Neuronal stem cell (in vitro differentiated cells): ENCODE measurements around the gene FBLN7.
"Not testable (repeated sequence)": the region's sequence is repeated elsewhere in the genome, so short reads cannot be mapped to it uniquely, and the experiment has no call there.

ENCODE experiments used
- DNase-seq: peaks from one replicate; pipeline ENCODE4 v3.0.0-alpha.2; 2013; ENCODE audit warnings: low spot score
- H2AFZ ChIP-seq: one replicate; pipeline ENCODE4 v1.6.1; 2013; ENCODE audit warnings: mild to moderate bottlenecking, low read length, inconsistent platforms
- H2AK5ac ChIP-seq: 2 replicates; pipeline ENCODE4 v1.6.1; 2013; ENCODE audit warnings: low read depth, mild to moderate bottlenecking, inconsistent platforms, low read length, moderate library complexity, mixed read lengths
- H2BK120ac ChIP-seq: 2 replicates; pipeline ENCODE4 v1.6.1; 2013; ENCODE audit warnings: low read depth, mild to moderate bottlenecking, inconsistent platforms, low read length, moderate library complexity, mixed read lengths
- H2BK12ac ChIP-seq: one replicate; pipeline ENCODE4 v1.6.1; 2013; ENCODE audit warnings: low read length, inconsistent platforms
- H2BK15ac ChIP-seq: 2 replicates; pipeline ENCODE4 v1.6.1; 2013; ENCODE audit warnings: mild to moderate bottlenecking, low read length, inconsistent platforms, mixed read lengths
- H2BK5ac ChIP-seq: one replicate; pipeline ENCODE4 v1.6.1; 2013; ENCODE audit warnings: inconsistent platforms, mild to moderate bottlenecking, low read length, moderate library complexity
- H3K14ac ChIP-seq: one replicate; pipeline ENCODE4 v1.6.1; 2013; ENCODE audit warnings: low read length, inconsistent platforms
- H3K18ac ChIP-seq: 2 replicates; pipeline ENCODE4 v1.6.1; 2013; ENCODE audit warnings: low read length, inconsistent platforms
- H3K23ac ChIP-seq: 2 replicates; pipeline ENCODE4 v1.6.1; 2013; ENCODE audit warnings: low read depth, mild to moderate bottlenecking, mixed read lengths, low read length, inconsistent platforms; ENCODE audit not compliant: poor library complexity
- H3K27ac ChIP-seq: replicated peaks from 3 replicates; pipeline ENCODE4 v1.5.1; 2013; ENCODE audit warnings: low read length, inconsistent platforms
- H3K27me3 ChIP-seq, 3 experiments: 2 replicates each; pipeline ENCODE4 v1.6.1; 2013; ENCODE audit warnings: low read length in 3 of 3, mild to moderate bottlenecking in 2 of 3, inconsistent platforms in 1 of 3, low read depth in 1 of 3, mixed read lengths in 1 of 3, moderate library complexity in 1 of 3; ENCODE audit not compliant: control insufficient read depth in 3 of 3, insufficient read depth in 3 of 3
- H3K36me3 ChIP-seq, 2 donors: replicated peaks in 1 of 2; 2 replicates each; pipeline ENCODE4 v1.6.1; 2013; ENCODE audit warnings: low read length in 2 of 2; ENCODE audit not compliant: control insufficient read depth in 2 of 2, insufficient read depth in 2 of 2
- H3K4ac ChIP-seq: 2 replicates; pipeline ENCODE4 v1.6.1; 2013; ENCODE audit warnings: inconsistent platforms, mild to moderate bottlenecking, low read length, moderate library complexity
- H3K4me1 ChIP-seq, 2 donors: 1 replicate in 1 of 2; 2 replicates in 1 of 2; pipeline ENCODE4 v1.6.1; 2013; ENCODE audit warnings: low read length in 2 of 2, low read depth in 1 of 2; ENCODE audit not compliant: control insufficient read depth in 2 of 2, insufficient read depth in 1 of 2
- H3K4me2 ChIP-seq: one replicate; pipeline ENCODE4 v1.6.1; 2013; ENCODE audit warnings: mild to moderate bottlenecking, low read length, inconsistent platforms; ENCODE audit not compliant: insufficient read depth, poor library complexity, severe bottlenecking
- H3K4me3 ChIP-seq, 2 donors: 2 replicates each; pipeline ENCODE4 v1.5.1; 2013; ENCODE audit warnings: low read length in 2 of 2, mild to moderate bottlenecking in 2 of 2, inconsistent platforms in 1 of 2, moderate library complexity in 1 of 2
- H3K79me1 ChIP-seq: one replicate; pipeline ENCODE4 v1.6.1; 2013; ENCODE audit warnings: low read depth, mild to moderate bottlenecking, inconsistent platforms, low read length, moderate library complexity
- H3K9ac ChIP-seq: one replicate; pipeline ENCODE4 v1.6.1; 2013; ENCODE audit warnings: mild to moderate bottlenecking, low read depth, low read length, inconsistent platforms; ENCODE audit not compliant: poor library complexity
- H3K9me3 ChIP-seq, 2 donors: replicated peaks in 1 of 2; 2 replicates each; pipeline versions ENCODE3 to v1.6.1; 2013; ENCODE audit warnings: low read length in 2 of 2, mild to moderate bottlenecking in 2 of 2, inconsistent platforms in 1 of 2, low read depth in 1 of 2, mixed read lengths in 1 of 2, moderate library complexity in 1 of 2; ENCODE audit not compliant: control insufficient read depth in 2 of 2, insufficient read depth in 1 of 2
- H4K8ac ChIP-seq: one replicate; pipeline ENCODE4 v1.6.1; 2013; ENCODE audit warnings: low read depth, mild to moderate bottlenecking, inconsistent platforms, low read length, moderate library complexity
- H4K91ac ChIP-seq: one replicate; pipeline ENCODE4 v1.6.1; 2013; ENCODE audit warnings: low read length, low read depth, mild to moderate bottlenecking, inconsistent platforms; ENCODE audit not compliant: poor library complexity
- WGBS, 2 donors: extraction: QIAGEN DNeasy Blood & Tissue Kit; methylation state at CpG; one replicate each; pipeline ENCODE4 v1.1.7; 2013; ENCODE audit warnings: missing lambda C conversion rate in 2 of 2, mixed read lengths in 1 of 2; ENCODE audit not compliant: insufficient read length in 2 of 2, insufficient replicate concordance in 1 of 2; ENCODE audit errors: extremely low coverage in 2 of 2; 5-methylcytosine and 5-hydroxymethylcytosine counted together

FBLN7 gene

DNA sequence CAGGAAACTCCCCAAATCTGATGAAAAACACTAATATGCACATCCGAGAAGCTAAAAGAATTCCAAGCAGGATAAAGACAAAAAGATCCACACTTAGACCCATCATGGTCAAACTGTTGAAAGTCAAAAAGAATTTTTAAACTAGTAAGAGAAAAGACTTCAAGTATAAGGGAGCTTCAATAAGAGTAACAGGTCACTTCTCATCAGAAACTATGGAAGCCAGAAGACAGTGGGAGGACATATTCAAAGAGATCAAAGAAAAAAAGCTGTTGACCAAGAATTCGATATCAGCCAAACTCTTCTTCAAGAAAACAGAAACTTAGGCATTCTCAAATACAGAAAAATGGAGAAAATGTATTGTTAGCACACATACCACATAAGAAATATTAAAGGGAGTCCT, 66.2 kb downstream of the FBLN7 start:
- DNase-seq = no peak
- H3K9me3 ChIP-seq = peaks cover 2 to 6% of the 10 kb centered on the region in 2 donors
- no peak overlapping the region for H3K4ac ChIP-seq
- no peak overlapping the region for H3K9ac ChIP-seq
- H3K18ac ChIP-seq = no peak overlapping the region
- H3K4me2 ChIP-seq = no peak overlapping the region
- no peak overlapping the region for H3K23ac ChIP-seq
- no peak overlapping the region for H4K8ac ChIP-seq
- H3K27ac ChIP-seq = no peak overlapping the region
- H4K91ac ChIP-seq = no peak overlapping the region
- no peaks in the 10 kb centered on the region for H3K79me1 ChIP-seq
- H2AFZ ChIP-seq = no peak overlapping the region
- no peak overlapping the region for H2BK15ac ChIP-seq
- H3K4me3 ChIP-seq = no peak overlapping the region
- no peak overlapping the region for H2AK5ac ChIP-seq
- H3K14ac ChIP-seq = no peak overlapping the region
- H3K27me3 ChIP-seq = no peaks in the 10 kb centered on the region
- H2BK120ac ChIP-seq = no peak overlapping the region
- no peaks in the 10 kb centered on the region for H3K36me3 ChIP-seq
- no peak overlapping the region for H2BK12ac ChIP-seq
- H3K4me1 ChIP-seq = no peaks in the 10 kb centered on the region
- no CpG with 5 or more reads among the region's 2 CpGs for WGBS, 2 donors
- no peak overlapping the region for H2BK5ac ChIP-seq

DNA sequence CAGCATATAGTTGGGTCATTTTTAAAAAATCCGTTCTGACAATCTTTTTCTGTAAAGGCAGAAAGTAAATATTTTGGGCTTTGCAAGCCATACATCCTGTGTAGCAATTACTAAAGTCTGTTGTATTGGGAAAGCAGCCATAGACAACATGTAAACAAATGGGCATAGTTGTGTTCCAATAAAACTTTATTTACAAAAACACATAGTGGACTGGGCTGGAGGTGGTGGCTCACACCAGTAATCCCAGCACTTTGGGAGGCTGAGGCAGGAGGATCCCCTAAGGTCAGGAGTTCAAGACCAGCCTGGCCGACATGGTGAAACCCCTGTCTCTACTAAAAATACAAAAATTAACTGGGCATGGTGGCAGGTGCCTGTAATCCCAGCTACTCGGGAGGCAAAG, 69.7 kb downstream of the FBLN7 start:
- H3K14ac ChIP-seq, H3K4ac ChIP-seq, H3K27ac ChIP-seq, H2BK12ac ChIP-seq, H3K79me1 ChIP-seq, H4K8ac ChIP-seq, H3K27me3 ChIP-seq, H3K23ac ChIP-seq, H4K91ac ChIP-seq, H3K4me2 ChIP-seq, H2BK15ac ChIP-seq, H2BK5ac ChIP-seq, H3K18ac ChIP-seq, H3K4me3 ChIP-seq, H2BK120ac ChIP-seq, H2AK5ac ChIP-seq, H2AFZ ChIP-seq, DNase-seq, H3K9ac ChIP-seq, H3K4me1 ChIP-seq: not testable (repeated sequence)
- Histone ChIP-seq H3K36me3 (peaks cover 2 to 18% of the 10 kb centered on the region in 2 donors), H3K9me3 (peaks cover 2 to 16% of the 10 kb centered on the region in 2 donors)
- WGBS, 2 donors = no CpG with 5 or more reads among the region's 3 CpGs

DNA sequence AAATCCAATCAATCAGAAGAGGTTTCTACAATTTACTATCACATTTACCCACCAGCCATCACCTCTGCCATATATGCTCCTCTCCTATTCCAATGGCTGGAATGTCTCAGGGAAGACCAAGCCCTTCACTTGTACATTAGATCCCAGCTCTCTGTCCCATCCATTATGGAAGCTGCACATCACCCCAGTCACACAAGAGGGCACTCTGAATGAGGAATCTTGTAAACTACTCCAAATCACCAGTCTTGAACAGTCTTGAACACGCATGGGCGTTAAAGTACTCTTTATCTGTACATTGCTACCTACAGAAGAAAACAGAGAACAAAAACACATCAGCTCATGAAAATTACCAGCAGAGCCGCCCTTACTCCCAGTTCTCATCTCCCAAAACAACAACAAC, 78.0 kb downstream of the FBLN7 start:
- H2BK120ac ChIP-seq = no peak overlapping the region
- no peak for DNase-seq
- H3K4ac ChIP-seq = no peak overlapping the region
- no peak overlapping the region for H3K23ac ChIP-seq
- no peak overlapping the region for H2AK5ac ChIP-seq
- H3K27me3 ChIP-seq = no peaks in the 10 kb centered on the region
- no peak overlapping the region for H3K27ac ChIP-seq
- H3K36me3 ChIP-seq = peaks cover 9 to 44% of the 10 kb centered on the region in 2 donors
- WGBS, 2 donors = no CpG with 5 or more reads among the region's 3 CpGs
- H3K9me3 ChIP-seq = peaks cover 4 to 23% of the 10 kb centered on the region in 2 donors
- H3K4me2 ChIP-seq = no peak overlapping the region
- H3K4me3 ChIP-seq = no peak overlapping the region
- no peak overlapping the region for H4K8ac ChIP-seq
- H3K18ac ChIP-seq = no peak overlapping the region
- no peaks in the 10 kb centered on the region for H3K79me1 ChIP-seq
- no peak overlapping the region for H2BK15ac ChIP-seq
- H4K91ac ChIP-seq = no peak overlapping the region
- H3K14ac ChIP-seq = no peak overlapping the region
- H2BK12ac ChIP-seq = no peak overlapping the region
- H3K9ac ChIP-seq = no peak overlapping the region
- no peak overlapping the region for H2BK5ac ChIP-seq
- no peak overlapping the region for H2AFZ ChIP-seq
- no peaks in the 10 kb centered on the region for H3K4me1 ChIP-seq

DNA sequence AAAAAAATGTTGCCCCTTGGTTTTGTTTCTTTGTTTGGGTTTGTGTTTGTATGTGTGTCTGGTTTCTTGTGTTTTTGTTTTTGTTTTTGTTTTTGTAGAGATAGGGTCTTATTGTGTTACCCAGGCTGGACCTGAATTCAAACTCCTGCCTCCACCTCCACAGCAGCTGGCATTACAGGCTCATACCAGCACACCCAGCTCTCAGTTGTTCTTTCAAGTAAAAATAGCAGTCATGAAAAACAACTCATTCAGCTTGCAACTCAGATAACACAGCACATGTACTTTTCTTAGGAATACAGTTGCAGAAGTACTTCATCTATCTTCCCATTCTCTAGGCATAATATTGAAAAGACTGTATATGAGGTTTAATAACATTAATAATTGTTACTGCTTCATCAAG, 79.7 kb downstream of the FBLN7 start:
- Histone ChIP-seq H3K14ac (no peak overlapping the region), H3K36me3 (peaks cover 12 to 44% of the 10 kb centered on the region in 2 donors), H4K91ac (no peak overlapping the region), H3K4me1 (no peaks in the 10 kb centered on the region), H3K27ac (no peak overlapping the region), H3K9ac (no peak overlapping the region), H2AFZ (no peak overlapping the region), H2BK12ac (no peak overlapping the region), H3K27me3 (no peaks in the 10 kb centered on the region), H2AK5ac (no peak overlapping the region), H3K9me3 (peaks cover 5 to 26% of the 10 kb centered on the region in 2 donors), H3K4ac (no peak overlapping the region), H3K18ac (no peak overlapping the region), H3K4me2 (no peak overlapping the region), H3K23ac (no peak overlapping the region), H2BK5ac (no peak overlapping the region), H3K79me1 (no peaks in the 10 kb centered on the region), H2BK15ac (no peak overlapping the region), H4K8ac (no peak overlapping the region), H2BK120ac (no peak overlapping the region), H3K4me3 (no peak overlapping the region)
- DNase-seq = no peak
